Measurements from ENCODE around the gene ADGRV1. TPM values are rescaled to one million over a fixed set of nuclear protein-coding genes. Genes with fewer than 3 reads are reported as not detected.

The ADGRV1 gene
- total and polyA plus RNA-seq, 2 donors (not counting 3 experiments of a cell fraction or from before 2014, with no cell fraction given) = 0.11 to 0.55 TPM

DNA sequence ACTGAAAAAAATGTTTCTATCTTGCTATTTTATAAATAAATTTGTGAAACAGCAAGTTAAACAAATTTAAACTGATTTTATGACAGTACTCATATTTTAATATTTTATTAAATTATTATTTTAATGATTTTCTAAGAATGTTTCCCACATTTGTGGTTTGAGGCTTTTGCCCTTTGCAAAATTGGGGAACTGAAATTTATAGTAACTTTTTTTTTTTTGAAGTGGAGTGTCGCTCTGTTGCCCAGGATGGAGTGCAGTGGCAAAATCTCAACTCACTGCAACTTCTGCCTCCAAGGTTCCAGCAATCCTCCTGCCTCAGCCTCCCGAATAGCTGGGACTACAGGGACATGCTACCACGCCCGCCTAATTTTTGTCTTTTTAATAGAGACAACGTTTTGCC, 7.2 kb upstream of the ADGRV1 start:
- no peak for DNase-seq (ENCODE audit: low read depth, low spot score)
- Histone ChIP-seq H4K20me1 (replicated peaks; ENCODE audit: control insufficient read depth, extremely low read depth, insufficient read depth, low read length) (no peaks in the 10 kb centered on the region), H3K9ac (replicated peaks; ENCODE audit: extremely low read depth, insufficient read depth, low read length) (no peak overlapping the region), H3K79me2 (ENCODE audit: control insufficient read depth, insufficient read depth, low read length) (no peaks in the 10 kb centered on the region), H3K9me3 (replicated peaks; ENCODE audit: control insufficient read depth, insufficient read depth, low read length) (no peaks in the 10 kb centered on the region), H3K27ac (ENCODE audit: insufficient read depth, low read depth, low read length) (no peak overlapping the region), H2AFZ (ENCODE audit: low read depth, low read length) (no peak overlapping the region), H3K4me2 (ENCODE audit: insufficient read depth, low read length) (no peak overlapping the region), H3K9me1 (replicated peaks; ENCODE audit: control insufficient read depth, extremely low read depth, insufficient read depth, low read length) (no peaks in the 10 kb centered on the region), H3K4me3 (replicated peaks in 1 of 3; ENCODE audit: insufficient read depth in 1 of 3, low read depth in 1 of 3, low read length in 3 of 3) (no peak overlapping the region), H3K36me3 (ENCODE audit: control insufficient read depth in 2 of 2, extremely low read depth in 1 of 2, insufficient read depth in 2 of 2, low read length in 2 of 2) (no peaks in the 10 kb centered on the region), H3K4me1 (ENCODE audit: control insufficient read depth, extremely low read depth, insufficient read depth, low read length) (no peaks in the 10 kb centered on the region), H3K27me3 (ENCODE audit: control insufficient read depth in 2 of 2, insufficient read depth in 2 of 2, low read length in 2 of 2) (peaks cover 24 to 40% of the 10 kb centered on the region in 2 experiments)
- POLR2A ChIA-PET = no interaction called here
- FAIRE-seq = no peak
- no peak for TF ChIP-seq MYC (IDR thresholded peaks at IDR 0.05; ENCODE audit: low read depth, low read length)
- CTCF ChIA-PET = interaction anchor here (0.9 kb wide), 2 partner anchors 13 to 53 kb away, joined by 3 to 4 read pairs; no protein-coding TSS in a partner anchor
- intact Hi-C loops (cut with micrococcal nuclease) (no loop called here), dilution Hi-C loops (cut with MboI; ENCODE audit: extremely low pct_ligation_motif_present, low sequenced_read_pairs) (no loop called here)
- no TSS peak for BruUV-seq (replicated peaks)

DNA sequence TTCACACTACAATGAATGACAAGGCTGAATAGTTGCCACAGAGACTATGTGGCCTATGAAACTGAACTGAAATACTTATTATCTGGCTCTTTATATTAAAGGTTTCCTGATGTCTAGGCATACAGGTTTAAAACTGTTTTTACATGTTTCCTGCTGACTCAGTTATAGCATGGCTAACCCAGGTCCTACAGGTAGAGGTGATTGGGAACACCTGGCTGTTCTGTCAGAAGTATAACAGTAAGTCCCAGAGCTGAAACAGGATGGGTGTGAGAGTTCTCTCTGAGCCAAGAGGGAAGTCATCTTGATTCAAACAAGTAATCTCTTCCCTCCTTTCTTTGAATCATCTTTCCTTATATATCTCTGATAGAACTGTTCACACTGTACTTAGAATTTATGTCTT, 4.9 kb upstream of the ADGRV1 start:
- POLR2A ChIA-PET = no interaction called here
- no peak for FAIRE-seq
- Histone ChIP-seq H3K9me1 (replicated peaks; ENCODE audit: control insufficient read depth, extremely low read depth, insufficient read depth, low read length) (no peaks in the 10 kb centered on the region), H3K4me3 (replicated peaks in 1 of 3; ENCODE audit: insufficient read depth in 1 of 3, low read depth in 1 of 3, low read length in 3 of 3) (no peak overlapping the region), H3K9ac (replicated peaks; ENCODE audit: extremely low read depth, insufficient read depth, low read length) (no peak overlapping the region), H4K20me1 (replicated peaks; ENCODE audit: control insufficient read depth, extremely low read depth, insufficient read depth, low read length) (no peaks in the 10 kb centered on the region), H3K27me3 (ENCODE audit: control insufficient read depth in 2 of 2, insufficient read depth in 2 of 2, low read length in 2 of 2) (peaks cover 41 to 57% of the 10 kb centered on the region in 2 experiments), H3K36me3 (ENCODE audit: control insufficient read depth in 2 of 2, extremely low read depth in 1 of 2, insufficient read depth in 2 of 2, low read length in 2 of 2) (no peaks in the 10 kb centered on the region), H3K27ac (ENCODE audit: insufficient read depth, low read depth, low read length) (no peak overlapping the region), H3K4me2 (ENCODE audit: insufficient read depth, low read length) (no peak overlapping the region), H3K79me2 (ENCODE audit: control insufficient read depth, insufficient read depth, low read length) (no peaks in the 10 kb centered on the region), H3K9me3 (replicated peaks; ENCODE audit: control insufficient read depth, insufficient read depth, low read length) (no peaks in the 10 kb centered on the region), H3K4me1 (ENCODE audit: control insufficient read depth, extremely low read depth, insufficient read depth, low read length) (no peaks in the 10 kb centered on the region), H2AFZ (ENCODE audit: low read depth, low read length) (no peak overlapping the region)
- intact Hi-C loops (cut with micrococcal nuclease) (no loop called here), dilution Hi-C loops (cut with MboI; ENCODE audit: extremely low pct_ligation_motif_present, low sequenced_read_pairs) (no loop called here)
- TF ChIP-seq, protein P1, sequence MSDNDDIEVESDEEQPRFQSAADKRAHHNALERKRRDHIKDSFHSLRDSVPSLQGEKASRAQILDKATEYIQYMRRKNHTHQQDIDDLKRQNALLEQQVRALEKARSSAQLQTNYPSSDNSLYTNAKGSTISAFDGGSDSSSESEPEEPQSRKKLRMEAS (IDR thresholded peaks at IDR 0.05; ENCODE audit: insufficient read depth, insufficient read length) = no peak
- TF ChIP-seq FOS (IDR thresholded peaks at IDR 0.05; ENCODE audit: borderline replicate concordance, insufficient read depth, low read length) (no peak), JUN (IDR thresholded peaks at IDR 0.05; ENCODE audit: borderline replicate concordance, insufficient read depth, insufficient read length, low read depth) (no peak), EZH2 (IDR thresholded peaks at IDR 0.05; ENCODE audit: borderline replicate concordance, low read depth, low read length, severe bottlenecking) (no peak)
- CTCF ChIA-PET = no interaction called here
- no TSS peak for BruUV-seq (replicated peaks)
- DNase-seq (ENCODE audit: low read depth, low spot score) = no peak
